MM.1S (cell line): Measurements from ENCODE around the gene ADGRV1.
"Not testable (repeated sequence)": the region's sequence is repeated elsewhere in the genome, so short reads cannot be mapped to it uniquely, and the experiment has no call there.

ENCODE experiments used
- DNase-seq: peaks from one replicate; pipeline ENCODE4 v3.0.0-alpha.2; 2015
- H2AFZ ChIP-seq: fragments of 300-600 bp; sonication (generic); 2 replicates; pipeline ENCODE4 v1.6.0; 2016; ENCODE audit warnings: antibody characterized with exemption, low read length
- H3F3A ChIP-seq: fragments of 300-600 bp; sonication (generic); 2 replicates; pipeline ENCODE4 v1.6.1; 2016; ENCODE audit warnings: mild to moderate bottlenecking, antibody characterized with exemption, low read length, moderate library complexity, mixed read lengths; ENCODE audit not compliant: insufficient read depth
- H3K27ac ChIP-seq: fragments of 300-600 bp; sonication (generic); 2 replicates; pipeline ENCODE4 v1.5.1; 2016; ENCODE audit warnings: mild to moderate bottlenecking, low read length
- H3K27me3 ChIP-seq: fragments of 300-600 bp; sonication (generic); replicated peaks from 2 replicates; pipeline ENCODE4 v1.6.0; 2016; ENCODE audit warnings: low read length; ENCODE audit not compliant: insufficient read depth
- H3K36me3 ChIP-seq: fragments of 300-600 bp; sonication (generic); replicated peaks from 2 replicates; pipeline ENCODE4 v1.6.1; 2016; ENCODE audit warnings: mild to moderate bottlenecking, low read length, mixed read lengths; ENCODE audit not compliant: insufficient read depth
- H3K4me1 ChIP-seq: fragments of 300-600 bp; sonication (generic); 2 replicates; pipeline ENCODE4 v1.6.1; 2016; ENCODE audit warnings: low read length, mixed read lengths
- H3K4me2 ChIP-seq: fragments of 300-600 bp; sonication (generic); 2 replicates; pipeline ENCODE4 v1.6.0; 2016; ENCODE audit warnings: low read depth, low read length
- H3K4me3 ChIP-seq: fragments of 300-600 bp; sonication (generic); 2 replicates; pipeline ENCODE4 v1.5.1; 2016; ENCODE audit warnings: low read length, mixed read lengths
- H3K79me2 ChIP-seq: fragments of 300-600 bp; sonication (generic); 2 replicates; pipeline ENCODE4 v1.6.1; 2016; ENCODE audit warnings: mixed run types, low read length, mixed read lengths
- H3K9ac ChIP-seq: fragments of 300-600 bp; sonication (generic); 2 replicates; pipeline ENCODE4 v1.6.1; 2016; ENCODE audit warnings: low read length, mixed read lengths
- H3K9me2 ChIP-seq: fragments of 300-600 bp; sonication (generic); replicated peaks from 2 replicates; pipeline ENCODE4 v1.6.1; 2016; ENCODE audit warnings: mild to moderate bottlenecking, low read length, mixed read lengths; ENCODE audit not compliant: insufficient read depth
- H3K9me3 ChIP-seq: fragments of 300-600 bp; sonication (generic); replicated peaks from 2 replicates; pipeline ENCODE4 v1.6.1; 2016; ENCODE audit warnings: mild to moderate bottlenecking, low read length, mixed read lengths; ENCODE audit not compliant: insufficient read depth
- H4K20me1 ChIP-seq: fragments of 300-600 bp; sonication (generic); 2 replicates; pipeline ENCODE4 v1.6.1; 2016; ENCODE audit warnings: mild to moderate bottlenecking, low read length, moderate library complexity, mixed read lengths; ENCODE audit not compliant: insufficient read depth
- EZH2 ChIP-seq: fragments of 300-600 bp; sonication (generic); optimal IDR thresholded peaks from 2 replicates; pipeline ENCODE3; 2017; ENCODE audit warnings: low read depth, mild to moderate bottlenecking, antibody characterized with exemption, low read length, mixed read lengths
- EZH2phosphoT487 ChIP-seq: fragments of 300-600 bp; sonication (generic); IDR thresholded peaks from 2 replicates; pipeline ENCODE4 v1.6.1; 2018; ENCODE audit warnings: antibody characterized with exemption, low read length
- TF ChIP-seq, protein P1 (sequence below): fragments of 300-600 bp; sonication (generic); IDR thresholded peaks from 2 replicates; pipeline ENCODE4 v1.5.1; 2016; ENCODE audit warnings: antibody characterized with exemption, low read length, mixed read lengths

The ADGRV1 gene

DNA sequence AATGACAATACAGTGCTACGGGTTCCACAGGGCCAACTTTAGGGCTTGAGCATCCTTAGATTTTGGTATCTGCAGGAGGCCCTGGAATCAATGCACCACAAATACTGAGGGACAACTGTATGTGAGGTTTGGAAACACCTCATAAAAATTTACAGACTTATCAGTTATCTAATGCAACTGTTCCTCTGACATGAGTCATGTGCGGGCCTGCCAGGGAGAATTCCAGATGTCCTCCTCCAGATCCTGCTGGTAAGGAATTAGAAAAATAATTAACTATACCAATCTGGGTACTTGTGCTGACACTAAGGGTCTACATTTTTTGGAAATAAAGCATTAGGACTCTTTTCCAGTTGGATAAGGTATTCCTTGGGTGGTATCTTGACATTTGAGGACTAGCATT, 491.2 kb downstream of the ADGRV1 start:
- Histone ChIP-seq H3K9me2 (no peaks in the 10 kb centered on the region), H2AFZ (no peak overlapping the region), H3K27me3 (no peaks in the 10 kb centered on the region), H3K9ac (no peak overlapping the region), H3K79me2 (no peaks in the 10 kb centered on the region), H3K9me3 (no peaks in the 10 kb centered on the region), H3K36me3 (no peaks in the 10 kb centered on the region), H3K27ac (no peak overlapping the region), H3F3A (no peaks in the 10 kb centered on the region), H3K4me1 (no peaks in the 10 kb centered on the region), H4K20me1 (no peaks in the 10 kb centered on the region), H3K4me2 (no peak overlapping the region), H3K4me3 (no peak overlapping the region)
- TF ChIP-seq, protein P1, sequence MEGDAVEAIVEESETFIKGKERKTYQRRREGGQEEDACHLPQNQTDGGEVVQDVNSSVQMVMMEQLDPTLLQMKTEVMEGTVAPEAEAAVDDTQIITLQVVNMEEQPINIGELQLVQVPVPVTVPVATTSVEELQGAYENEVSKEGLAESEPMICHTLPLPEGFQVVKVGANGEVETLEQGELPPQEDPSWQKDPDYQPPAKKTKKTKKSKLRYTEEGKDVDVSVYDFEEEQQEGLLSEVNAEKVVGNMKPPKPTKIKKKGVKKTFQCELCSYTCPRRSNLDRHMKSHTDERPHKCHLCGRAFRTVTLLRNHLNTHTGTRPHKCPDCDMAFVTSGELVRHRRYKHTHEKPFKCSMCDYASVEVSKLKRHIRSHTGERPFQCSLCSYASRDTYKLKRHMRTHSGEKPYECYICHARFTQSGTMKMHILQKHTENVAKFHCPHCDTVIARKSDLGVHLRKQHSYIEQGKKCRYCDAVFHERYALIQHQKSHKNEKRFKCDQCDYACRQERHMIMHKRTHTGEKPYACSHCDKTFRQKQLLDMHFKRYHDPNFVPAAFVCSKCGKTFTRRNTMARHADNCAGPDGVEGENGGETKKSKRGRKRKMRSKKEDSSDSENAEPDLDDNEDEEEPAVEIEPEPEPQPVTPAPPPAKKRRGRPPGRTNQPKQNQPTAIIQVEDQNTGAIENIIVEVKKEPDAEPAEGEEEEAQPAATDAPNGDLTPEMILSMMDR = no peak
- TF ChIP-seq EZH2 (no peak), EZH2phosphoT487 (no peak)
- DNase-seq = no peak

DNA sequence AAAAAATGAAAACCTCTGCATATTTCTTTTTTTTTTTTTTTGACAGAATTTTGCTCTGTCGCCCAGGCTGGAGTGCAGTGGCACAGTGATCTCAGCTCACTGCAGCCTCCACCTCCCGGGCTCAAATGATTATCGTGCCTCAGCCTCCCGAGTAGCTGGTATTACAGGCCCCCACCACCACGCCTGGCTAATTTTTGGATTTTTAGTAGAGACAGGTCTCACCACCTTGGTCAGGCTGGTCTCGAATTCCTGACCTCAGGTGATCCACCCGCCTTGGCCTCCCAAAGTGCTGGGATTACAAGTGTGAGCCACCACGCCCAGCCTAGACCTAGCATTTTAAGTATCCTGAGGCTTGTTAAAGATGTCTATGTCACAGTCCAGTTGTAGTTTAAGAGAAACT, 493.8 kb downstream of the ADGRV1 start:
- not testable (repeated sequence) for H3K9me3 ChIP-seq, H3K4me3 ChIP-seq, H3K36me3 ChIP-seq, H3K4me1 ChIP-seq, H3K9ac ChIP-seq, DNase-seq, H3K4me2 ChIP-seq, H3K27ac ChIP-seq, H2AFZ ChIP-seq, H4K20me1 ChIP-seq, H3K9me2 ChIP-seq, H3F3A ChIP-seq, H3K79me2 ChIP-seq, H3K27me3 ChIP-seq

DNA sequence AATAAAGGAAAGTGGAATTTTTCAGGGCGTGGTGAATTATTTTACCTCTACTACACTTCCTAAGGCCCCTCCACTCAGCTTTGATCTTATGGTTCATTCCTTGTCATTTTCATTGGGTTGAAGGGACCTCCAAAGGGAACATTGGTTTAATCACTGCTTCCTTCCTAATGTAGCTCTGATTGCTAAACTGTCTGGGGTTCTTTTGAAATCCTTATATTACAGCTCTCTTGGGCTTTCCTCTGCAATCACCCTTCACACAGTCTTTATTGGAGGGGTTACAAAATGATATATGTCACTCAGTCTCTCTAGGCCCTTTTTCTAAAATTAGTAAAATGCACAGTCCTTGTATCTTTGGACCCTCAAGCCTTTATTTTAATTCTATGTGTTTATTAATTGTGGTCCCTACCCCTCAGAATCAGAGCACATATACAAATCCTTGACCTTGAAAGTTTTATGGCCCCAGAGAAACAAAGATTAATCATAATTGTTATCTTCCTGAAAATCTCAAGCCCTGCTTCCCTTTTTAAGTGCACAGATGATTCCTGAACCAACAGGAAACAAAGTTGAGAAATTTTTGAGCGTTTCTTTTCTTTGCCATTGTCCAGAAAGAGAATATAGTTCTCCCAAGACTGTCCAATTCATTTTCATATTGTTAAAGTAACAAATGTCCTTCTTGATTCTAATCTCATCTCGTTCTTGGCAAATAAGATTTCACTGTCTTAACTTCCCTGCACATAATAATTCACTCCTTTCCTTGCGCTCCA, 494.6 kb downstream of the ADGRV1 start:
- no peak overlapping the region for H3K27ac ChIP-seq
- TF ChIP-seq EZH2 (no peak), EZH2phosphoT487 (no peak)
- TF ChIP-seq, protein P1 = no peak
- no peaks in the 10 kb centered on the region for H3K9me3 ChIP-seq
- no peaks in the 10 kb centered on the region for H4K20me1 ChIP-seq
- H3K9me2 ChIP-seq = no peaks in the 10 kb centered on the region
- no peaks in the 10 kb centered on the region for H3K4me1 ChIP-seq
- H3F3A ChIP-seq = no peaks in the 10 kb centered on the region
- no peaks in the 10 kb centered on the region for H3K36me3 ChIP-seq
- no peak for DNase-seq
- H3K27me3 ChIP-seq = no peaks in the 10 kb centered on the region
- H2AFZ ChIP-seq = no peak overlapping the region
- no peaks in the 10 kb centered on the region for H3K79me2 ChIP-seq
- H3K9ac ChIP-seq = no peak overlapping the region
- H3K4me2 ChIP-seq = no peak overlapping the region
- no peak overlapping the region for H3K4me3 ChIP-seq

DNA sequence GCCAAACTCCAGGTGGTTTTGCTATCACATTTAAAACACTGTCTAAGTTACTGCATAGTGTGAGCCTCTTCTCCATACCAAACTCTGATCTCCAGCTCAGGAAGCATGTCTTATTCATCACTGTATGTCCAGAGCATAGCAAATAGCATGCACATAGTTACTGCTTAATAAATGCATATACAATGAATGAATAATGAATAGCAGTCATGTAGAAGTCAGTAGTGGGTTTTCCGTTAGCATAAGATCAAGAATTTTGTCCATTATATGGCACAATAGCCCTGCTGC, 495.1 kb downstream of the ADGRV1 start:
- H3K4me1 ChIP-seq = no peaks in the 10 kb centered on the region
- no peak overlapping the region for H3K9ac ChIP-seq
- no peak for DNase-seq
- no peaks in the 10 kb centered on the region for H3K36me3 ChIP-seq
- no peak overlapping the region for H2AFZ ChIP-seq
- H3K27ac ChIP-seq = no peak overlapping the region
- H3K9me2 ChIP-seq = no peaks in the 10 kb centered on the region
- H3K27me3 ChIP-seq = no peaks in the 10 kb centered on the region
- no peaks in the 10 kb centered on the region for H3K79me2 ChIP-seq
- no peaks in the 10 kb centered on the region for H3K9me3 ChIP-seq
- no peak for TF ChIP-seq EZH2
- TF ChIP-seq, protein P1 = no peak
- no peak for TF ChIP-seq EZH2phosphoT487
- no peak overlapping the region for H3K4me3 ChIP-seq
- no peaks in the 10 kb centered on the region for H3F3A ChIP-seq
- H3K4me2 ChIP-seq = no peak overlapping the region
- no peaks in the 10 kb centered on the region for H4K20me1 ChIP-seq
